GM19025 (cell line): Measurements from ENCODE around the gene CTNNA2.

Experiments
- ATAC-seq: cut with Tn5 transposase; IDR thresholded peaks from one replicate; pipeline ENCODE4 v1.9.1; 2021; ENCODE audit warnings: mild to moderate bottlenecking, low read depth, moderate library complexity; ENCODE audit not compliant: unreplicated experiment

Gene CTNNA2

GRCh38 chr2:79909521-79909920 lies 396.7 kb downstream of the CTNNA2 start:
- no peak for ATAC-seq

GRCh38 chr2:79910643-79911042 lies 397.8 kb downstream of the CTNNA2 start:
- no peak for ATAC-seq

- no peak for ATAC-seq
Measured at GRCh38 chr2:79915455-79915854, 402.6 kb downstream of the CTNNA2 start.

- no peak for ATAC-seq
Measured at GRCh38 chr2:79916285-79916684, 403.4 kb downstream of the CTNNA2 start.

GRCh38 chr2:79920512-79921076 lies 407.7 kb downstream of the CTNNA2 start:
- no peak for ATAC-seq

- ATAC-seq = no peak
Measured at GRCh38 chr2:79929624-79930023, 416.8 kb downstream of the CTNNA2 start.

- ATAC-seq = no peak
Measured at GRCh38 chr2:79935046-79935732, 422.3 kb downstream of the CTNNA2 start.

GRCh38 chr2:79935771-79936657 lies 423.2 kb downstream of the CTNNA2 start:
- ATAC-seq = no peak

- ATAC-seq = no peak
Measured at GRCh38 chr2:79936715-79937114, 423.9 kb downstream of the CTNNA2 start.

- ATAC-seq = no peak
Measured at GRCh38 chr2:79938648-79939047, 425.8 kb downstream of the CTNNA2 start.

GRCh38 chr2:79940364-79940763 lies 427.5 kb downstream of the CTNNA2 start:
- ATAC-seq = no peak

- no peak for ATAC-seq
Measured at GRCh38 chr2:79941179-79941578, 428.3 kb downstream of the CTNNA2 start.

- ATAC-seq = no peak
Measured at GRCh38 chr2:79944205-79944604, 431.4 kb downstream of the CTNNA2 start.

GRCh38 chr2:79945653-79946445 lies 433.0 kb downstream of the CTNNA2 start:
- ATAC-seq = no peak

GRCh38 chr2:79947751-79948150 lies 434.9 kb downstream of the CTNNA2 start:
- ATAC-seq = no peak

- no peak for ATAC-seq
Measured at GRCh38 chr2:79950526-79950925, 437.7 kb downstream of the CTNNA2 start.

- no peak for ATAC-seq
Measured at GRCh38 chr2:79952616-79953015, 439.8 kb downstream of the CTNNA2 start.

GRCh38 chr2:79960035-79960434 lies 447.2 kb downstream of the CTNNA2 start:
- no peak for ATAC-seq

GRCh38 chr2:79960519-79960918 lies 447.7 kb downstream of the CTNNA2 start:
- ATAC-seq = no peak

- no peak for ATAC-seq
Measured at GRCh38 chr2:79964966-79965365, 452.1 kb downstream of the CTNNA2 start.

- ATAC-seq = no peak
Measured at GRCh38 chr2:79966369-79966768, 453.5 kb downstream of the CTNNA2 start.
